ENCODE results near the gene PPARD. TPM values are rescaled to one million over a fixed set of nuclear protein-coding genes. Genes with fewer than 3 reads are reported as not detected.
"Not testable (repeated sequence)": the region's sequence is repeated elsewhere in the genome, so short reads cannot be mapped to it uniquely, and the experiment has no call there.

The PPARD gene
- total RNA-seq, 4 donors from 2014 or later, result 22.6 to 33.8 (median 27.1) TPM

GRCh38 chr6:35386989-35387388 is 44.6 kb downstream of the PPARD start:
- no peak for TF ChIP-seq CTCF (IDR thresholded peaks at IDR 0.05)
- TF ChIP-seq POLR2A (IDR thresholded peaks at IDR 0.05), result no peak
- intact Hi-C loops (cut with DNase I; ENCODE audit: low total_unique reads), result no loop called here
- no peak for DNase-seq (ENCODE audit: low spot score in 2 of 2)
- 63 to 65% methylated on average over 4 of the region's 4 CpGs for WGBS, 2 donors
- no peak overlapping the region for H3K4me3 ChIP-seq (ENCODE audit: low read depth, poor library complexity, severe bottlenecking)

GRCh38 chr6:35388030-35388429 is 45.7 kb downstream of the PPARD start:
- TF ChIP-seq POLR2A (IDR thresholded peaks at IDR 0.05) (no peak), CTCF (IDR thresholded peaks at IDR 0.05) (no peak)
- 86 to 87% methylated on average over 5 of the region's 5 CpGs for WGBS, 2 donors
- DNase-seq (ENCODE audit: low spot score in 2 of 2), result no peak
- H3K4me3 ChIP-seq (ENCODE audit: low read depth, poor library complexity, severe bottlenecking), result no peak overlapping the region
- intact Hi-C loops (cut with DNase I; ENCODE audit: low total_unique reads), result no loop called here

GRCh38 chr6:35388772-35389352 is 46.5 kb downstream of the PPARD start:
- intact Hi-C loops (cut with DNase I; ENCODE audit: low total_unique reads), result no loop called here
- TF ChIP-seq CTCF (IDR thresholded peaks at IDR 0.05) (no peak), POLR2A (IDR thresholded peaks at IDR 0.05) (no peak)
- 94 to 97% methylated on average over 5 of the region's 5 CpGs for WGBS, 2 donors
- DNase-seq (ENCODE audit: low spot score in 2 of 2), result no peak
- H3K4me3 ChIP-seq (ENCODE audit: low read depth, poor library complexity, severe bottlenecking), result no peak overlapping the region

GRCh38 chr6:35389386-35389785 is 47.0 kb downstream of the PPARD start:
- WGBS, 2 donors, result 93 to 94% methylated on average over 9 of the region's 9 CpGs
- intact Hi-C loops (cut with DNase I; ENCODE audit: low total_unique reads); DNase-seq (ENCODE audit: low spot score in 2 of 2); H3K4me3 ChIP-seq (ENCODE audit: low read depth, poor library complexity, severe bottlenecking): not testable (repeated sequence)

GRCh38 chr6:35391240-35391968 is 49.0 kb downstream of the PPARD start:
- intact Hi-C loops (cut with DNase I; ENCODE audit: low total_unique reads), result no loop called here
- DNase-seq (ENCODE audit: low spot score in 2 of 2), result no peak
- TF ChIP-seq CTCF (IDR thresholded peaks at IDR 0.05) (no peak), POLR2A (IDR thresholded peaks at IDR 0.05) (no peak)
- 44 to 60% methylated on average over 7 of the region's 7 CpGs for WGBS, 2 donors
- no peak overlapping the region for H3K4me3 ChIP-seq (ENCODE audit: low read depth, poor library complexity, severe bottlenecking)

GRCh38 chr6:35392111-35392702 is 49.8 kb downstream of the PPARD start:
- no peak overlapping the region for H3K4me3 ChIP-seq (ENCODE audit: low read depth, poor library complexity, severe bottlenecking)
- intact Hi-C loops (cut with DNase I; ENCODE audit: low total_unique reads), result no loop called here
- 49 to 58% methylated on average over 10 to 12 of the region's 12 CpGs for WGBS, 2 donors
- DNase-seq (ENCODE audit: low spot score in 2 of 2), result peak; percentile 77 to 93
- no peak for TF ChIP-seq POLR2A (IDR thresholded peaks at IDR 0.05)
- TF ChIP-seq CTCF (IDR thresholded peaks at IDR 0.05), result no peak

Measured in lower leg skin (tissue), 4 donors.